Panc1 (cell line): ENCODE measurements around the gene SEM1. TPM values are rescaled to one million over a fixed set of nuclear protein-coding genes. Genes with fewer than 3 reads are reported as not detected.
"Not testable (repeated sequence)": the region's sequence is repeated elsewhere in the genome, so short reads cannot be mapped to it uniquely, and the experiment has no call there.

Experiments
- ATAC-seq: fragments of 200-7000 bp; cut with Tn5 transposase; 2 replicates; pipeline ENCODE4 v1.9.1; 2020; ENCODE audit warnings: mild to moderate bottlenecking, moderate library complexity
- BruUV-seq: library from RNA; stranded (reverse); fragments of 400-500 nt; replicated peaks from 2 replicates; lab custom pipeline; 2021; lab: Mats Ljungman, UMichigan
- CTCF ChIA-PET: fragments of 300-600 bp; sonication (Branson Sonifier 250); formaldehyde crosslinking; loops from one replicate; lab custom pipeline; 2022; ENCODE audit warnings: antibody characterized with exemption; lab: Charles Lee
- POLR2A ChIA-PET: fragments of 300-600 bp; sonication (Branson Sonifier 250); formaldehyde crosslinking; loops from one replicate; lab custom pipeline; 2022; ENCODE audit warnings: antibody characterized with exemption; lab: Charles Lee
- DNase-seq: peaks from one replicate; pipeline ENCODE4 v3.0.0-alpha.2; 2010; ENCODE audit warnings: low read depth, low spot score
- H3K27ac ChIP-seq: 2 replicates; pipeline ENCODE4 v1.5.1; 2011; ENCODE audit warnings: mild to moderate bottlenecking, low read length, inconsistent platforms
- H3K27me3 ChIP-seq: fragments of 200-500 bp; sonication (Bioruptor generic); 2 replicates; pipeline ENCODE4 v1.6.0; 2014; ENCODE audit warnings: low read length, inconsistent platforms; ENCODE audit not compliant: control insufficient read depth, insufficient read depth
- H3K36me3 ChIP-seq: fragments of 200-500 bp; sonication (Bioruptor generic); 2 replicates; pipeline ENCODE4 v1.5.1; 2014; ENCODE audit warnings: inconsistent platforms, mild to moderate bottlenecking, low read length, moderate library complexity; ENCODE audit not compliant: control insufficient read depth, insufficient read depth
- H3K4me1 ChIP-seq: 2 replicates; pipeline ENCODE4 v1.5.1; 2011; ENCODE audit warnings: inconsistent platforms, mild to moderate bottlenecking, low read length, moderate library complexity; ENCODE audit not compliant: control insufficient read depth, insufficient read depth
- H3K4me3 ChIP-seq, 2 experiments: 2 replicates each; pipeline ENCODE4 v1.5.1; 2011 to 2012; ENCODE audit warnings: low read depth in 2 of 2, low read length in 2 of 2, mild to moderate bottlenecking in 2 of 2, inconsistent platforms in 1 of 2, moderate library complexity in 1 of 2
- H3K9me3 ChIP-seq: fragments of 200-500 bp; sonication (Bioruptor generic); 2 replicates; pipeline ENCODE4 v1.5.1; 2014; ENCODE audit warnings: low read depth, mild to moderate bottlenecking, inconsistent platforms, low read length, moderate library complexity; ENCODE audit not compliant: control insufficient read depth, insufficient read depth
- POLR2AphosphoS5 ChIP-seq: IDR thresholded peaks from 2 replicates; pipeline ENCODE4 v1.6.1; 2012; ENCODE audit warnings: mild to moderate bottlenecking, low read depth, low read length, moderate library complexity
- SIN3A ChIP-seq: IDR thresholded peaks from 2 replicates; pipeline ENCODE4 v1.6.1; 2012; ENCODE audit warnings: low read depth, mild to moderate bottlenecking, low read length, moderate library complexity, borderline replicate concordance; ENCODE audit not compliant: insufficient read depth
- TCF7L2 ChIP-seq: IDR thresholded peaks from 2 replicates; pipeline ENCODE4 v1.6.1; 2011; ENCODE audit warnings: mild to moderate bottlenecking, low read depth, low read length, inconsistent platforms
- in situ Hi-C: cut with HindIII; loops from 2 replicates; pipeline ENCODE4 v1.10.0; 2016; ENCODE audit warnings: low sequenced_read_pairs, low pct_unique_long_range_greater_than_20kb
- intact Hi-C: fragments of 100-400 bp; cut with micrococcal nuclease; formaldehyde crosslinking; loops from one replicate; pipeline ENCODE4 v1.10.0; 2022; ENCODE audit not compliant: unreplicated experiment
- total RNA-seq: library from RNA; stranded (reverse); gene quantifications from one replicate; pipeline ENCODE4 v1.2.1, GENCODE V29; 2021; ENCODE audit not compliant: unreplicated experiment
- TF ChIP-seq, protein P1 (sequence below): fragments of 450-650 bp; IDR thresholded peaks from 2 replicates; pipeline ENCODE4 v1.5.1; 2017; ENCODE audit warnings: mild to moderate bottlenecking
- TF ChIP-seq, protein P2 (sequence below), 2 experiments: IDR thresholded peaks; 2 replicates each; pipeline ENCODE4 v1.6.1; 2011 to 2012; ENCODE audit warnings: low read depth in 2 of 2, control low read depth in 1 of 2, low read length in 1 of 2, mild to moderate bottlenecking in 1 of 2, moderate library complexity in 1 of 2; ENCODE audit not compliant: insufficient read depth in 1 of 2

Gene SEM1
- total RNA-seq, 1 experiment from 2014 or later = 67.8 TPM

DNA sequence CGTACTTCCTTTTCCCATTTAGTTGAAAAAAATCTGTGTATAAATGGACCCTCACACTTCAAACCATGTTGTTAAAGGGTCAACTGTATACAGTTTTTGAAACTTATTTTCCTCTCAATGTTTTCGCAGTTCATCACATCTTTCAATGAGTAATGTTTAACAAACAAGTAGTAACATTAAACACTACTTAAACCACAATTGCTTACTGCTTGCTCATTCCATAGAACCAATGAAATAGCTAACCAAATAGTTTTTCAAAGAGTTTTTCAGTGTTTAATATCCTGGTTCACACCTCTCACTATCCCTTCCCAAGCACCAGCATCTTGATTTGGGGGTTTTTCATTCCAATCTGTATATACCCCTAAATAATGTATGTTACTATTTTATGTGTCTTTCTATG, 9.1 kb downstream of the SEM1 start:
- peaks cover 3% of the 10 kb centered on the region; the same call in 1 of the 2 replicates for H3K4me1 ChIP-seq
- ChIA-PET CTCF (no interaction called here), POLR2A (no interaction called here)
- H3K36me3 ChIP-seq = no peaks in the 10 kb centered on the region; the same call in 1 of the 2 replicates
- H3K27me3 ChIP-seq = no peaks in the 10 kb centered on the region
- H3K4me3 ChIP-seq = no peak overlapping the region
- no TSS peak for BruUV-seq
- no peaks in the 10 kb centered on the region for H3K9me3 ChIP-seq
- intact Hi-C loops = loop anchor here (10.0 kb wide), 1 partner anchor 324 kb away; the partner anchor contains the start of gene DLX5
- in situ Hi-C loops = no loop called here
- no peak overlapping the region for H3K27ac ChIP-seq
- no peak for DNase-seq
- TF ChIP-seq SIN3A = no peak
- TF ChIP-seq, protein P1, sequence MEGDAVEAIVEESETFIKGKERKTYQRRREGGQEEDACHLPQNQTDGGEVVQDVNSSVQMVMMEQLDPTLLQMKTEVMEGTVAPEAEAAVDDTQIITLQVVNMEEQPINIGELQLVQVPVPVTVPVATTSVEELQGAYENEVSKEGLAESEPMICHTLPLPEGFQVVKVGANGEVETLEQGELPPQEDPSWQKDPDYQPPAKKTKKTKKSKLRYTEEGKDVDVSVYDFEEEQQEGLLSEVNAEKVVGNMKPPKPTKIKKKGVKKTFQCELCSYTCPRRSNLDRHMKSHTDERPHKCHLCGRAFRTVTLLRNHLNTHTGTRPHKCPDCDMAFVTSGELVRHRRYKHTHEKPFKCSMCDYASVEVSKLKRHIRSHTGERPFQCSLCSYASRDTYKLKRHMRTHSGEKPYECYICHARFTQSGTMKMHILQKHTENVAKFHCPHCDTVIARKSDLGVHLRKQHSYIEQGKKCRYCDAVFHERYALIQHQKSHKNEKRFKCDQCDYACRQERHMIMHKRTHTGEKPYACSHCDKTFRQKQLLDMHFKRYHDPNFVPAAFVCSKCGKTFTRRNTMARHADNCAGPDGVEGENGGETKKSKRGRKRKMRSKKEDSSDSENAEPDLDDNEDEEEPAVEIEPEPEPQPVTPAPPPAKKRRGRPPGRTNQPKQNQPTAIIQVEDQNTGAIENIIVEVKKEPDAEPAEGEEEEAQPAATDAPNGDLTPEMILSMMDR = no peak
- no peak for TF ChIP-seq POLR2AphosphoS5
- TF ChIP-seq TCF7L2 = no peak
- TF ChIP-seq, protein P2, sequence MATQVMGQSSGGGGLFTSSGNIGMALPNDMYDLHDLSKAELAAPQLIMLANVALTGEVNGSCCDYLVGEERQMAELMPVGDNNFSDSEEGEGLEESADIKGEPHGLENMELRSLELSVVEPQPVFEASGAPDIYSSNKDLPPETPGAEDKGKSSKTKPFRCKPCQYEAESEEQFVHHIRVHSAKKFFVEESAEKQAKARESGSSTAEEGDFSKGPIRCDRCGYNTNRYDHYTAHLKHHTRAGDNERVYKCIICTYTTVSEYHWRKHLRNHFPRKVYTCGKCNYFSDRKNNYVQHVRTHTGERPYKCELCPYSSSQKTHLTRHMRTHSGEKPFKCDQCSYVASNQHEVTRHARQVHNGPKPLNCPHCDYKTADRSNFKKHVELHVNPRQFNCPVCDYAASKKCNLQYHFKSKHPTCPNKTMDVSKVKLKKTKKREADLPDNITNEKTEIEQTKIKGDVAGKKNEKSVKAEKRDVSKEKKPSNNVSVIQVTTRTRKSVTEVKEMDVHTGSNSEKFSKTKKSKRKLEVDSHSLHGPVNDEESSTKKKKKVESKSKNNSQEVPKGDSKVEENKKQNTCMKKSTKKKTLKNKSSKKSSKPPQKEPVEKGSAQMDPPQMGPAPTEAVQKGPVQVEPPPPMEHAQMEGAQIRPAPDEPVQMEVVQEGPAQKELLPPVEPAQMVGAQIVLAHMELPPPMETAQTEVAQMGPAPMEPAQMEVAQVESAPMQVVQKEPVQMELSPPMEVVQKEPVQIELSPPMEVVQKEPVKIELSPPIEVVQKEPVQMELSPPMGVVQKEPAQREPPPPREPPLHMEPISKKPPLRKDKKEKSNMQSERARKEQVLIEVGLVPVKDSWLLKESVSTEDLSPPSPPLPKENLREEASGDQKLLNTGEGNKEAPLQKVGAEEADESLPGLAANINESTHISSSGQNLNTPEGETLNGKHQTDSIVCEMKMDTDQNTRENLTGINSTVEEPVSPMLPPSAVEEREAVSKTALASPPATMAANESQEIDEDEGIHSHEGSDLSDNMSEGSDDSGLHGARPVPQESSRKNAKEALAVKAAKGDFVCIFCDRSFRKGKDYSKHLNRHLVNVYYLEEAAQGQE (IDR thresholded peaks at IDR 0.05; ENCODE audit: insufficient read depth in 1 of 2, low read depth in 2 of 2, low read length in 1 of 2) = no peak
- ATAC-seq = no peak

GRCh38 chr7:96699219-96699871, 10.3 kb downstream of the SEM1 start:
- POLR2A ChIA-PET = no interaction called here
- no peak for DNase-seq
- H3K9me3 ChIP-seq = no peaks in the 10 kb centered on the region
- 0 out of 2 replicates have a peak, but pooled peaks cover 2% of the 10 kb centered on the region for H3K36me3 ChIP-seq
- intact Hi-C loops = no loop called here
- H3K27ac ChIP-seq = no peak overlapping the region
- no TSS peak for BruUV-seq
- CTCF ChIA-PET = no interaction called here
- H3K4me3 ChIP-seq = no peak overlapping the region
- no peak for ATAC-seq
- H3K27me3 ChIP-seq = no peaks in the 10 kb centered on the region
- H3K4me1 ChIP-seq = peaks cover 3% of the 10 kb centered on the region; the same call in 1 of the 2 replicates
- no peak for TF ChIP-seq SIN3A
- no peak for TF ChIP-seq POLR2AphosphoS5
- TF ChIP-seq, protein P2 (IDR thresholded peaks at IDR 0.05; ENCODE audit: insufficient read depth in 1 of 2, low read depth in 2 of 2, low read length in 1 of 2) = no peak
- TF ChIP-seq, protein P1 = no peak
- no peak for TF ChIP-seq TCF7L2
- in situ Hi-C loops = no loop called here

GRCh38 chr7:96698449-96698848, 11.2 kb downstream of the SEM1 start:
- DNase-seq, H3K4me3 ChIP-seq, H3K27ac ChIP-seq, POLR2A ChIA-PET, H3K36me3 ChIP-seq, H3K27me3 ChIP-seq, H3K9me3 ChIP-seq, in situ Hi-C loops, H3K4me1 ChIP-seq, ATAC-seq, CTCF ChIA-PET, intact Hi-C loops: not testable (repeated sequence)
- BruUV-seq = TSS peak; percentile 10
